ENCODE results near the gene VIPR1. TPM values are rescaled to one million over a fixed set of nuclear protein-coding genes. Genes with fewer than 3 reads are reported as not detected.
A peak's percentile ranks its signal among the peaks of the same experiment; 100 is the strongest.

Gene VIPR1
- total RNA-seq, 1 donor from 2014 or later, result 184 TPM

DNA sequence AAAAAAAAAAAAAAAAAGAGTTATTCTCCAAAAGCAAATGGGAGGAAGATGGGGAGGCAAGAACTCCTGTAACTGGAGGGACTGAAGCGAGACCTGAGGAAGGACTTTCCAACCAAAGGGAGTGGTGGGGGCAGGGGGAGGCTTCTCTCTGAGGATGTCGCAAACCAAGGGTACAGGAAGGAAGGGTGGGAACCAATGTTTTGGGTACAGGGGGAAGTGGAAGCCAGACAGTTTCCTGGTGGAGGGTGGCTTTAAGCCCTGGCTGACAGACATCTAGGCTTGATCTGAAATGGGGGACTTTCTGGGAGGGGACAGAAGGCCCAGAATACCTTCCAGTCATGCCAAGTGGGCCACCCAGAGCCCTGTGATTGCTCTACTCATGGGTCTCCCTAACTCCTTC, 27.0 kb downstream of the VIPR1 start:
- intact Hi-C loops (cut with DNase I), result no loop called here
- Histone ChIP-seq H3K9me3 (no peaks in the 10 kb centered on the region), H3K4me1 (peaks cover 12% of the 10 kb centered on the region), H3K27me3 (no peaks in the 10 kb centered on the region), H3K27ac (peak overlapping the region; percentile 3), H3K36me3 (peaks cover 10% of the 10 kb centered on the region), H3K4me3 (no peak overlapping the region)
- ATAC-seq (peak; percentile 62), DNase-seq (no peak)
- TF ChIP-seq, protein P1, sequence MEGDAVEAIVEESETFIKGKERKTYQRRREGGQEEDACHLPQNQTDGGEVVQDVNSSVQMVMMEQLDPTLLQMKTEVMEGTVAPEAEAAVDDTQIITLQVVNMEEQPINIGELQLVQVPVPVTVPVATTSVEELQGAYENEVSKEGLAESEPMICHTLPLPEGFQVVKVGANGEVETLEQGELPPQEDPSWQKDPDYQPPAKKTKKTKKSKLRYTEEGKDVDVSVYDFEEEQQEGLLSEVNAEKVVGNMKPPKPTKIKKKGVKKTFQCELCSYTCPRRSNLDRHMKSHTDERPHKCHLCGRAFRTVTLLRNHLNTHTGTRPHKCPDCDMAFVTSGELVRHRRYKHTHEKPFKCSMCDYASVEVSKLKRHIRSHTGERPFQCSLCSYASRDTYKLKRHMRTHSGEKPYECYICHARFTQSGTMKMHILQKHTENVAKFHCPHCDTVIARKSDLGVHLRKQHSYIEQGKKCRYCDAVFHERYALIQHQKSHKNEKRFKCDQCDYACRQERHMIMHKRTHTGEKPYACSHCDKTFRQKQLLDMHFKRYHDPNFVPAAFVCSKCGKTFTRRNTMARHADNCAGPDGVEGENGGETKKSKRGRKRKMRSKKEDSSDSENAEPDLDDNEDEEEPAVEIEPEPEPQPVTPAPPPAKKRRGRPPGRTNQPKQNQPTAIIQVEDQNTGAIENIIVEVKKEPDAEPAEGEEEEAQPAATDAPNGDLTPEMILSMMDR (IDR thresholded peaks at IDR 0.05), result no peak

DNA sequence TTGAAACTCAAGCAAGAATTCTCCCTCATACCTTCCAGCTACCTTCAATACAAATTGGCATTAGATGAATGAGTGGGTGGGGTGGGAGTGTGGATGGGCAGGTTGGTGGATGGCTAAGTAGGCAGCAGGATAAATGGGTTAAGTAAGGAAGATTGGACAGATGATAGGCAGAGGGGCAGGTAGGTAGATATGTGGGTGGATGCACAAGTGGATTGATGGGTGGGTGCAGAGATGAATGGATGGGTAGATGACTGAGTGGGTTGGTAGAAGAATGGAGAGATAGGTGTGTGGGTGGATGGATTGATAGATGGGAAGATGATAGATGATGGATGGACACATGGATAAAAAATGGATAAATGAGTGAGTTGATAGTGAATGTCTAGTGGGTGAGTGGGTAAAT, 27.6 kb downstream of the VIPR1 start:
- ATAC-seq, result no peak
- Histone ChIP-seq H3K4me1 (peaks cover 12% of the 10 kb centered on the region), H3K27me3 (no peaks in the 10 kb centered on the region), H3K9me3 (no peaks in the 10 kb centered on the region), H3K36me3 (peaks cover 10% of the 10 kb centered on the region), H3K27ac (peak overlapping the region; percentile 3), H3K4me3 (no peak overlapping the region)
- intact Hi-C loops (cut with DNase I), result no loop called here
- TF ChIP-seq, protein P1 (IDR thresholded peaks at IDR 0.05), result no peak
- no peak for DNase-seq

DNA sequence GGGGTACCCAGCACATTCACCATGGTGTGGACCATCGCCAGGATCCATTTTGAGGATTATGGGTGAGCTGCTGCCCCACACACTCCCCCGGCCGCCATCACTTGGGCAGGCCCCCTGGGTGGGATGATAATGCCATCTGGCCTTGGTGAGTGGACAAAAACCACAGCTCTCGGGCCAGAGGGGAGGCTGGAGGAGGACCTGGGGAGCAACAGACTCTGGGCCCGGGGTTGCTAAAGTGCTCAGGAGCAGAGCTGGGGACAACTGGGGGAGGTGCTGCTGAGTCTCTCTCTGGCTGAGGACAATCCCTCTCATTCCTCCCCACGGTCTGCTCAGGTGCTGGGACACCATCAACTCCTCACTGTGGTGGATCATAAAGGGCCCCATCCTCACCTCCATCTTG, 29.0 kb downstream of the VIPR1 start:
- peaks cover 10% of the 10 kb centered on the region for H3K36me3 ChIP-seq
- TF ChIP-seq, protein P1 (IDR thresholded peaks at IDR 0.05), result no peak
- H3K9me3 ChIP-seq, result no peaks in the 10 kb centered on the region
- ATAC-seq, result no peak
- intact Hi-C loops (cut with DNase I), result no loop called here
- no peak overlapping the region for H3K27ac ChIP-seq
- no peak for DNase-seq
- H3K4me3 ChIP-seq, result no peak overlapping the region
- no peaks in the 10 kb centered on the region for H3K27me3 ChIP-seq
- peaks cover 12% of the 10 kb centered on the region for H3K4me1 ChIP-seq

- H3K27me3 ChIP-seq, result no peaks in the 10 kb centered on the region
- peaks cover 10% of the 10 kb centered on the region for H3K36me3 ChIP-seq
- TF ChIP-seq, protein P1 (IDR thresholded peaks at IDR 0.05), result no peak
- DNase-seq (no peak), ATAC-seq (no peak)
- no peaks in the 10 kb centered on the region for H3K9me3 ChIP-seq
- peaks cover 12% of the 10 kb centered on the region for H3K4me1 ChIP-seq
- intact Hi-C loops (cut with DNase I), result no loop called here
- H3K27ac ChIP-seq, result peak overlapping the region; percentile 17
- no peak overlapping the region for H3K4me3 ChIP-seq
Observed at GRCh38 chr3:42532229-42532628, 29.8 kb downstream of the VIPR1 start.

DNA sequence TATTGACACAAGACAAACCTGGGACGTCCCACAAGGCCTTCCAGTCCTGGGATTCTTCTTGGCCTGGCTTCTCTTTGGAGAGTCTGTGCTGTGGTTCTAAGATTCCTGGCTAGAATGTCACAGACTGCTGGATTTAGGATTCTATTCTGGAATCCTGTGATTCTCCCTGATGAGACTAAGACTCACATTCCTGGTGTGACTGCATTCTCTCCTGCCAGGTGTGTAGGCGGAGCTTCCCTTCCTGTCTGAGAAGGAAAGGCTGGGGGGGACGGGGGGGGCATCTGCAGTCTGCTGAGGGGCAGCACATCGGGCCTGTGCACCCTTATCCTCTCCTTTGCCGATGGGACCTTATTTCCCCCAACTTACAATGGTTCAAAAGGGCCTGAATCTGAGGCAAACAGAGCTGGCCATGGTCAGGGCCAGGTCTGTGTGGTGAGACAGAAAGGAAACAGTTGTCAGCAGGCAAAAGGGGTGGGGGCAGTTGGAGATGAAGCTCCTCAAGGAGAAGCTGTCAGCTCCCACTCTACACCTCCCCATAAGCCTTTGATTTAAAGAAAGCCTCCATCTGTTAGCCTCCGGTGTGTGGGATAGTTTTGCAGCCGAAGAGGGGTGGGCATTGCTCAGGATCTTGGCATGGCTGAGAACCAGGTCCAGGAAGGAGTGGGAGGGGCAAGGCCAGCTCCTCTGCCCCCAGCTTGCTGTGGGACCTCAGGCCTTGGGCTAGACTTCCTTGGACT, 30.9 kb downstream of the VIPR1 start:
- no peak for DNase-seq
- H3K4me3 ChIP-seq, result no peak overlapping the region
- intact Hi-C loops (cut with DNase I), result no loop called here
- H3K36me3 ChIP-seq, result peaks cover 10% of the 10 kb centered on the region
- no peak for ATAC-seq
- no peak overlapping the region for H3K27ac ChIP-seq
- TF ChIP-seq, protein P1 (IDR thresholded peaks at IDR 0.05), result no peak
- H3K9me3 ChIP-seq, result no peaks in the 10 kb centered on the region
- no peaks in the 10 kb centered on the region for H3K27me3 ChIP-seq
- H3K4me1 ChIP-seq, result peaks cover 12% of the 10 kb centered on the region
